GM13977 (cell line): ENCODE measurements around the gene ACD.

Experiments
- DNase-seq: peaks from one replicate; pipeline ENCODE4 v3.0.0; 2012; ENCODE audit warnings: low spot score
- in situ Hi-C: fragments of 300-500 bp; cut with MboI; formaldehyde crosslinking; loops from one replicate; pipeline ENCODE4 v1.12.0; 2022; ENCODE audit warnings: low sequenced_read_pairs, low pct_unique_long_range_greater_than_20kb, mixed read lengths, inconsistent platforms; ENCODE audit not compliant: unreplicated experiment
- TF ChIP-seq, protein P1 (sequence below): IDR thresholded peaks from 2 replicates; pipeline ENCODE4 v1.5.1; 2012; ENCODE audit warnings: mild to moderate bottlenecking, control low read depth; ENCODE audit not compliant: insufficient read depth; ENCODE audit errors: extremely low read depth, missing control alignments

The ACD gene

DNA sequence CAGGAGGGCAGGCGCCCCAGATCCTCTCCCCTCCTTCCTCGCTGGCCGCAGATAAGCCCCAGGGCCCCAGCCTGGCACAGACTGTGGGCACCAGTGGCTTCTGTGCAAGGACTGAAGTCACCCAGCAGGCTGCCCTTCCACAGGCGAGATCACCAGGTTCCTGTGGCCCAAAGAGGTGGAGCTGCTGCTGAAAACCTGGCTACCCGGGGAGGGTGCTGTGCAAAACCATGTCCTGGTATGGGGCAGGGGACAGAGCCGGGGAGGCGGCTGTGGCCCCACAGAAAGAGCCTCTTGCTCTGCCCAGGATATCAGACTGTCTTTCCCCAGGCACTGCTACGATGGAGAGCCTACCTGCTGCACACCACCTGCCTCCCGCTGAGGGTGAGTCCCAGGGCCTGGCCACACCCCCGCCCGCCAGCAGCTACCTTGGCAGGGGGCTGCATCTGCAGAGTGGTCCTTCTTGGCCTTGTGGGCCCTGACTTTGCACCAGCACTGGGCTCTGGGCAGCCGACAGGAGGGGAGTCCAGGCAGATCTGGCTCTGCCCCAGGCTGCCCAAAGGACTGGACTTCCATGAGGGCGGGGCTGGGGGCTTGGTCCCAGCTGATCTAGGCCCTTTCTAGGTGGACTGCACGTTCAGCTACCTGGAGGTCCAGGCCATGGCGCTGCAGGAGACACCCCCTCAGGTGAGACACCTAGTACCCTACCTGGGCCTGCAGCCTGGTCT lies 14.5 kb downstream of the ACD start:
- peak; percentile 53 for DNase-seq
- in situ Hi-C loops, result no loop called here
- TF ChIP-seq, protein P1, sequence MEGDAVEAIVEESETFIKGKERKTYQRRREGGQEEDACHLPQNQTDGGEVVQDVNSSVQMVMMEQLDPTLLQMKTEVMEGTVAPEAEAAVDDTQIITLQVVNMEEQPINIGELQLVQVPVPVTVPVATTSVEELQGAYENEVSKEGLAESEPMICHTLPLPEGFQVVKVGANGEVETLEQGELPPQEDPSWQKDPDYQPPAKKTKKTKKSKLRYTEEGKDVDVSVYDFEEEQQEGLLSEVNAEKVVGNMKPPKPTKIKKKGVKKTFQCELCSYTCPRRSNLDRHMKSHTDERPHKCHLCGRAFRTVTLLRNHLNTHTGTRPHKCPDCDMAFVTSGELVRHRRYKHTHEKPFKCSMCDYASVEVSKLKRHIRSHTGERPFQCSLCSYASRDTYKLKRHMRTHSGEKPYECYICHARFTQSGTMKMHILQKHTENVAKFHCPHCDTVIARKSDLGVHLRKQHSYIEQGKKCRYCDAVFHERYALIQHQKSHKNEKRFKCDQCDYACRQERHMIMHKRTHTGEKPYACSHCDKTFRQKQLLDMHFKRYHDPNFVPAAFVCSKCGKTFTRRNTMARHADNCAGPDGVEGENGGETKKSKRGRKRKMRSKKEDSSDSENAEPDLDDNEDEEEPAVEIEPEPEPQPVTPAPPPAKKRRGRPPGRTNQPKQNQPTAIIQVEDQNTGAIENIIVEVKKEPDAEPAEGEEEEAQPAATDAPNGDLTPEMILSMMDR, result no peak

- TF ChIP-seq, protein P1, result no peak
- peak; percentile 19 for DNase-seq
- in situ Hi-C loops, result no loop called here
Measured at GRCh38 chr16:67644038-67644437, 16.0 kb downstream of the ACD start.

GRCh38 chr16:67641779-67642708 lies 18.0 kb downstream of the ACD start:
- TF ChIP-seq, protein P1, result no peak
- in situ Hi-C loops, result no loop called here
- DNase-seq, result peak; percentile 16

- TF ChIP-seq, protein P1, result no peak
- in situ Hi-C loops, result no loop called here
- no peak for DNase-seq
Measured at GRCh38 chr16:67637625-67638024, 22.4 kb downstream of the ACD start.

DNA sequence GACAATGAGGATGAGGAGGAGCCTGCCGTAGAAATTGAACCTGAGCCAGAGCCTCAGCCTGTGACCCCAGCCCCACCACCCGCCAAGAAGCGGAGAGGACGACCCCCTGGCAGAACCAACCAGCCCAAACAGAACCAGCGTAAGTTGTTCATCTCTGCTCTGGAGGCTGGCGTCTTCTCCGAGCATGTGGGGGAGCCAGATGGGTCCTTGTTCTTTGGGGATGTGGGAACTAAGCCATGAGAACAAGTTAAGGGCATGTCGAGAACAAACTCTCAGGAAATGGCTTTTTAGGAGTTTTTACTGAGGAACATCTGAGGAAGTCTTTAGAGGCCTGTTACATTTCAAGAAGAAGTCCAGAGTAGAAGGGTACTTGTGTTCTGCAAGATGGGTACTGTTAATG lies 23.3 kb downstream of the ACD start:
- TF ChIP-seq, protein P1, result no peak
- no peak for DNase-seq
- in situ Hi-C loops, result no loop called here

DNA sequence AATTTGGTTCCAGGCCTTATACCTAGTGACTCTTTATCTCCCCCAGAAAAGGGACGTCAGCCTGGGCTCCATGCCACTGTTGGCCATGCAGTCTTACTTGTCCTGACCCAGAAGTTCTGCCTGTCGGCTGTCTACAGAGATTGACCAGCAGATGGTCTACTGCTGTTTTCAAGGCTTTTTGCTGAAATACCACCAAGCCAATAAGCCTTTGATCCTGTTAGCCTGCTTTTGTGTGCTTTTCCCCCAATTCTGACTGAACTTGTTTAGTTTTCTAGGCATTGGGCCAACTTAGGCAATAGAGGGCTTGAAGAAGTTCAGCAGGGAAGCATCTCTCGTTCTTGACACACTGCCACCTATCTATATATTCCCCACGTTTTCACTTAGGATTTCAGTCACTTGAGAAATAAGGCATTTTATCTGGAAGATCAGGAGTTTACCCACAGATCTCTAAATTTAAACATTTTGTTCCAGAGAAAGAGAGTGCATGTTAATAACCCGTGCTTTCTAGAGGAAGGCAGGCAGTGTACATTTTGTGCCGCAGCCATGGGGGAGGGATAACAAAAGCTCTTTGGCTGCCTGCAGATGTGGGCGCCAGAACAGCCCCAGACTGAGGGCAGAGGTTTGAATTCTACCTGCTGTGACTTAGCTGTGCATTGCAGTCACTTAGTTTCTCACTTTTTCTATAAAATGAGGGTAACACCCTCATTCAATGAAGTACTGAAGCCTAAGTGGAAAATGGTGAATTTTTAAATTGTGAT lies 27.5 kb downstream of the ACD start:
- no peak for DNase-seq
- TF ChIP-seq, protein P1, result no peak
- in situ Hi-C loops, result no loop called here
